ENCODE measurements around the gene GATAD2B.

Gene GATAD2B

DNA sequence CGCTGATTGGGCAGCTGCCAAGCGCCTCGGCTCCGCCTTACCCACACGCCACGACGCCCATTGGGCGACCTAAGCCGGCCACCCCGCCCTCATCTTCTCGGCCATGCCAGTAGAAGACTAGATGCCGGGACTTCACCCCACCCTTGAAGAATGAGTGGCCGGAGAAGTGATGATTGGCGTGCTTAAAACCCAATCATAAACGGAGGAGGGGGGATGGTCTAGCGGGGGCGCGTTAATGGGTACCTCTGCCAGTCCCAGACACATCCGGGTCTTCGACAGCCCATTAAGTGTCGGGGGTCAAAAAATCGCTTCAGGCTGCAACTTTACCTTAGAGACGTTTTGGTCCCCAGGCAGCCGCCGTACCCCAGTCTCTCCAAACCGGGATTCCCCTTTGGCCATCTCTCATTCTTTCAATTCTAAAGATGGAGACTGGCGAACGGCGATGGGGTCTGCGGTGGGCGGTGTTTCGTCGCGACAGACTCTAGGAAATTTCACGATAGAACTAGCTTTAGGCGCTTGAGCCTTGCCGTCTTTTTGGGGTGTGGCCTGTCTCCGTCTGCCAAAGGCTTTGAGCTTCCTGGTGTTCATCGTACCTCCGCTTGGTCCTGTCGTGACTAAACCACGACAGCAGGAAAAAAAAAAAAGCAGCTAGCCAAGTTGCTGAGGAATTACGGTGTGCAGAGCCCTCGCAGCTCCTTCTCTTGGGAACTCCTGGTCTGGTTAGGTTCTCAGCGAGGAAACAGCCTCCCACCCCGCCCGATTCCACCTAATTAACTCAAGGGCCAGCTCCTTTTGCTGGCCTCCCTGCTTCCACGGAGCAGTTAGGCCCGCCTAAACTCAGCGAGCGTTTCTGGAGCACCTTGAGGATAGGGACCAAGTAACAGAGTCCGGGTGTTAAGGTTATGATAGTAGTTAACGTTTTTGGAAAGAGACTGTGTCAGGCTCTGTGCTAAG is at the start of gene GATAD2B:
GATAD2B (minus strand) TSS at position 1 of the 954 bp plus-strand sequence. CDS start 94,625 bp downstream, outside the sequence.
- DNase-seq (ENCODE audit: low read depth), result peak; percentile 99

DNA sequence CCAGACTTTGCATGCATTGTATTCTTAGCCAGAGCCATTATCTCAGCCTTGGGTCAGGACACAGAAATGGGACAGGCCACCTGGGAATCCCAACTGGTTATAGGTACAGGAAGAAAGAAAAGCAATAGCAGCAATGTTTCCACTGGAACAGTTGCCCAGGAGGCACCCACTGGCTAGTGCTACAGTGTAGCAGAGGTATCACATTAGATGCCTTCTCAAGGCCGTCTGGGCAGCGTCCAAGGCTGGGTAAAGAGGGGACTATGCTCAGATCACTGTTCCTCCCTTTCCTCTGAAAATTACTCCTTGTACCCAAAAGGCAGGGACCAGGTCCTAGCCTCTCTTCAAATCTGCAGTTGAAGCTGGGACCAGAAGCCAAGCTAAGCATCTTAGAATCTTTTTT is 47.6 kb upstream of the GATAD2B start:
- no peak for DNase-seq (ENCODE audit: low read depth)

DNA sequence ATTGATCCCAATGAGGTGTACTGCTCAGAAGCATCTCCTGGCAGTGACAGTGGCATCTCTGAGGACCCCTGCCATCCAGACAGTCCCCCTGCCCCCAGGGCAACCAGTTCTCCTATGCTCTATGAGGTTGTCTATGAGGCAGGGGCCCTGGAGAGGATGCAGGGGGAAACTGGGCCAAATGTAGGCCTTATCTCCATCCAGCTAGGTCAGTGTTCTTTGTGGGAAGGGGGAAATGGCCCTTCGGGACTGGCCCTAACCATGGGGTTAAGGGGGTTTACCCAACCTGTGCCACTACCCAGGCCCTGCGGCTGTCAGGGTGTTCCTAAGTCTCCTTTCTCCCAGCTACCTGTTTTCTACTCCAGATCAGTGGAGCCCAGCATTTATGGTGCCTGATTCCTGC is 46.2 kb upstream of the GATAD2B start:
- no peak for DNase-seq (ENCODE audit: low read depth)

DNA sequence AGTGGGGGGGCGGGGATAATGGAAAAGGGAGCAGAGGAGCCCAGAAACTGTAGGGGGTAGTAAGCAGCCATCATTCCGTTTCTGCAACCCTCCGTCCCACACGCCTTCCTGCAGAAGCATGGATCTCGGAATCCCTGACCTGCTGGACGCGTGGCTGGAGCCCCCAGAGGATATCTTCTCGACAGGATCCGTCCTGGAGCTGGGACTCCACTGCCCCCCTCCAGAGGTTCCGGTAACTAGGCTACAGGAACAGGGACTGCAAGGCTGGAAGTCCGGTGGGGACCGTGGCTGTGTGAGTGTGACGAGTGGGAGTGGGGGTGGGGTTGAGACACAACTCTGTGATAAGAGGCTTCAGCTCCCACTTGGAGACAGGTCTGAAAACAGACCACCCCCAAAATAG is 45.6 kb upstream of the GATAD2B start:
- no peak for DNase-seq (ENCODE audit: low read depth)

DNA sequence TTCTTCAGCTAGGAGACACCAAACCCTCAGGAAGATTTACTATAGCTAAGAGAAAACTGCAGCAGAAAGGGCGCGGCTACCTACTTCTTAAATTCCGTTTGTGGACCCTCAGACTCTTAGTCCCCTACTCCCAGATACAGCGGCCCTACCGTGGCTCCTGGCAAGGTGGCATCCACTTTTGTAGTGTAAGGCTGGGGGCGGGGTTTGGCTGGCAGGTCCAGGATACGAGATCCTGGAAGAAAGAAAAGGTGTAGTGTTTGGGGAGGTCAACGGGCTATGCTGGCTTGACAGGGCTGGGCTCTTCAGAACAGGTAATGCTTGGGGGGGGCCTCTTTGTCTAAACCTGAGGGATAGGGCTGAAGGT is 45.2 kb upstream of the GATAD2B start:
- DNase-seq (ENCODE audit: low read depth), result no peak

GRCh38 chr1:153967107-153967999 is 44.6 kb upstream of the GATAD2B start, which contains the start of gene CREB3L4:
Gene CREB3L4, plus strand, starts transcription at chr1:153967902. Its CDS starts 624 bp downstream, at chr1:153968526.
- DNase-seq (ENCODE audit: low read depth), result peak; percentile 90

DNA sequence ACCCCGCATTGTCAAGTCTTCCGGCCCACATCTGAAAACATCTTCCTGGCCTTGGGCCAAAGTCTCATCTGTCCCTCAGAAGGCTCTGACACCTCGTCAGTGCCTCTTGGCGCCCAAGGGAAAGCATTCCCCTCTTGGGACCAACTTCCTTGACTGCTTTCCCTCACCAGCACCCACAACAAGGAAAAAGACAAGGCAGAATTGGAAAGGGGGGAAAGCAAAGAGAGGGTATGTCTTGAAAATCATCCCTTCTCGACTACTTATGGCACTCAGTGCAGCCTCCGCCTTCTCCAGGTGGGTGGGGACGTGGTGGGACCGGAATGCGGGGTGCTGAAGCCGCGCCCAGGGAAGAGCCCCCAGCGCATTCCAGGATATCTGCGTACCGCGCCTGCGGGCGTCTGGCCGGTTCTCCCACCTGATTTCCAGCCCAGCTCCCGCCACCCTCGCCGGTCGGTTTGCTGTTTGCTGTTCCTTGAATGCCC is 41.1 kb upstream of the GATAD2B start:
- DNase-seq (ENCODE audit: low read depth), result peak; percentile 45

DNA sequence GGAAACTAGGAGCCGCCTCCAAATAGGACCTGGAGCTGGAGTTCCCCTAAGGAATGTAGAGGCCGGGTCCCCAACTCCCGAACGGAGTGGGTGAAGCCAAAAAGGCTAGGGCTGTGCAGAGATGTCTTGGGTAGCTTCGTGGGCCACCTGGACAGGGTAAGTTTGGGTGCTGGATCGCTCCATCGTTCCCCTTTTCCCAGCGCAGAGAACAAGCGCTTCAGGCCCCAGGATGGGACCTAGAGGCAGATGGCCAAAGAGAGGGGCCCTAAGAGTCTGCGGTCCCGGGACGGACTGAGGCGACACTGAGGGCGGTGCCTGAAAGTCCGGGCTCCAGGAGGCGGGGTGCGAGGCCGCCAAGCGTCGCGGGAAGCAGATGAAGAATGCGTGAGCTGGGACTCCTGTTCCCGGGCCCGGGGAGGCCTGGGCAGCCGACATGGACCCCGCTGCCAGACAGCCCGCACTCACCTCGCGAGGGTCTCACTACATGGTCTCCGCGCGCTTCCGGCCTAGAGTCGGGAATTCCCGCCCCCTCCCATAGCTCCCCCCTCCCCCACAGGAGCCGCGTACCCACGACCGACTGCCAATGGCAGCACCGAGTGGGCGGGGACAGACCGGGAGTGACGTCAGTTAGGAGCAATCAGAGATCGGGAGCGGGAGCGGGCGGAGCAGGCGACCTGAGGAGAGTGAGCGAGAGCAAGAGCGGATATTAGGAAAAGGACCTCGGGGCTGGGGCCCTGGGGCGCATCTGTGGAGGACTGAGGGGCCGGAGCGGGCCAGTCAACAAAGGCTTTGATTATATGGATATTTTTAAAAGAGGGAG is 40.5 kb upstream of the GATAD2B start, which contains the start of gene SLC39A1:
SLC39A1 (minus strand) TSS at position 508 of the 820 bp plus-strand sequence. CDS start 822 bp downstream, outside the sequence.
- peak; percentile 88 for DNase-seq (ENCODE audit: low read depth)

- no peak for DNase-seq (ENCODE audit: low read depth)
These were observed 39.6 kb upstream of the GATAD2B start for GRCh38 chr1:153962088-153963029.

GRCh38 chr1:153961421-153961820 is 38.6 kb upstream of the GATAD2B start:
- no peak for DNase-seq (ENCODE audit: low read depth)

DNA sequence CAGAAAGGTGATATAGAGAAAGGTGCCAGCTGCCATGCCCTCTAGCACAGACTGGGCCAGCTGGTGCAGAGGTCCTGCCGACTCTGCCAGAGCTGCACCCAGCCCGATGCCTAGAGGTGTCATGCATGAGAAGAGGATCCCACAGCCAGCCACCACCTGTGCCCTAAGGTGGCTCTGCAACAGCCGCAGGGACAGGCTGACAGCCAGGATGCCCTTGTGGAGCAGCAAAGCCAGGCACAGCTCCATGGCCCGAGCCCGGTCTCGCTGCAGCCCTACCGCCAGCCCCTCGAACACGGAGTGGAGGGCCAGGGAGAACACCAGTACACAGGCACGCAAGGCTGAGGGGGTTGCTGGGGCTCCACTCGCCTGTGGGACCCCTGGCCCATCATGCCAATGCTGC is 37.4 kb upstream of the GATAD2B start:
- no peak for DNase-seq (ENCODE audit: low read depth)

GRCh38 chr1:153959454-153959853 is 36.7 kb upstream of the GATAD2B start:
- DNase-seq (ENCODE audit: low read depth), result no peak

- DNase-seq (ENCODE audit: low read depth), result no peak
These were observed 36.1 kb upstream of the GATAD2B start for GRCh38 chr1:153958961-153959260.

- peak; percentile 85 for DNase-seq (ENCODE audit: low read depth)
These were observed 35.6 kb upstream of the GATAD2B start, which contains the start of gene CRTC2 for GRCh38 chr1:153958111-153958960. Gene CRTC2, minus strand, starts transcription at chr1:153958612. Its CDS starts 115 bp downstream, at chr1:153958497.

DNA sequence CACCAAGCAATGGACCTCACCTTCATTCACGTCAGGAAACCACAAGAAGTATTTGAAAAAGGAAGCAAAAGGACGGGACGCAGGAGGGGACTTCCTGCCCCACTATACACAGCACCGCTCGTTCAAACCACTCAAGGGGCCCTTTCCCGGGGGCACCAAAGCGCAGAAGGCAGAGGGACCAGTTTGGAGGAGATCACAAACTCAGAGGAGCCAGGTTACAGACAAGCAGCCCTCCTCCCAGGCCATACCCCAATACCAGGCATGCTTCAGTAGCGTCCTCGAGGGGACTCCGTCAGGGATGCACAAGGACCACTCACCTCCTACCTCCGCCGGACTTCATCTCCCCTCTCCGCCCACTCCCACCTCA is 35.0 kb upstream of the GATAD2B start:
- no peak for DNase-seq (ENCODE audit: low read depth)

DNA sequence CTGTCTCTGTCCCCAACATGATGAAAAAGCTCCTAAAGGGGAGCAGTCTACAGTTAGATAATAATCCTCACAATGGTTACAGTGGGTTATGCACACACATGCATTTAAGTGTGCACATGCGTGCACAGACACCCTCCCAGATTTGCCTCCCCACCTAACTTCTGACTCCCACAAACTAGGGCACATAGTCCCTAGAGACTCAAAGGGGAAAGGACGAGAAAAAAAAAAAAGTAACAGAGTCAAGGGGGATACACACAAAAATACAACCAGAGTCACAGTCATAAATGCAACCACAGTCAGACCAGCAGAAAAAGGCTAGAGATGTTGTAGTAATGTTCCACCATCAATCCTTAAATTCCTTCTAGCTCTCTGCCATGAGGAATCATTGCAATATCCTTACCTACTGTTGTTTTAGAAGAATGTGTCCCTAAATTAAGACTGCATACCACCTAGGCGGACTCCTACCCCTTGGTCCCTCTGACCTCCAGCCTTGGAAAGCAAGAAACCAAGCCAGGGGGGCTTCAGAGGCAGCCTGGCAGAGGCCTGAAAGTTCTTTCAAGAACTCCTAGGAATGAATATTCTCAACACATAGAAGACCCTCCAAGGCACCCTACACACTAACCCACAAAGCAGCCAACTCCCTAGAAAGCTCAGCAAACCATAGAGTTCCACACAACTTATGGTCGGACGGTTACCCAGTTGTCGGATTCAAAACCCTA is 34.4 kb upstream of the GATAD2B start:
- DNase-seq (ENCODE audit: low read depth), result no peak

DNA sequence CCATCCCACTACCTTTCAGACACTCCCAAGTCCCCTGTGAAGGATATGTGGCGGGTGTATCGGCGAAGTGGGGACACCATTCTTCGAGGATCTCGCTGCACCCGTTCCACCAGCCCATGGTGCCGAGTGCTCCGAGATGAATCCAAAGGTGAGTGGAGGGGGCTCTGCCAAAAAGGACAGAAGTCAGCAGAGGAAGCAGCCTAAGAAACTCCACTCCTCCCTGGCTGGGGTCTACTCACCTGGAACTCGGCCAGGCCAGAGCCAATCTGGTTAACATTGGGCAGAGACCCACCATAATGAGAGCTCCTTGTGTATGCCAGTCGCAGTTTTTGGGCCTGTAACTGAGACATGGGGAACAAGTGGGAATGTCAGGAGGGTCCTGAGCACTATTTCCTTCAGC is 32.1 kb upstream of the GATAD2B start:
- no peak for DNase-seq (ENCODE audit: low read depth)

DNA sequence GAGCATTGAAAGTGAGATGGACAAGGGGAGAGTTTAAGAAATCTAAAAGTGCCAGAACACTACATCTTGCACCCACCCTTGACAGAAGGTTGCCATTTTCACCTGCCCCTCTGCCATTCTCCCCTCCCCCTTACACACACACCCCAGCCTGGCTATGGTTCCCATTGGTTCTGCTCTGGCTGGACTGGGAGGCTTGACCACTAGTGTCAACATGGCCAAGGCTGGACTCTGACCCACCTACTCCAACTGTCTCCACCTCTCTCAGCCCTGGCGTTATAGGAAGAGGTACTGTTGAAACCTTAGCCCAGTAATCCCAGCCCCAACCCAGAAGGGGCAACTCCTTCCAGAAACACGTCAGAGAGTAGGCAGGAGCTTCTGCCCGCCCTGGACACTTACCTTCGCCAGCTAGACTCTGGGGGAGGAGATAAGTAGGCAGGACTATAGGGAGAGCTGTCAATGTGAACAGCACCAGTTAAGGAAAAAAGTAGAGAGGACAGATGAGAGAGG is 31.1 kb upstream of the GATAD2B start:
- no peak for DNase-seq (ENCODE audit: low read depth)

DNA sequence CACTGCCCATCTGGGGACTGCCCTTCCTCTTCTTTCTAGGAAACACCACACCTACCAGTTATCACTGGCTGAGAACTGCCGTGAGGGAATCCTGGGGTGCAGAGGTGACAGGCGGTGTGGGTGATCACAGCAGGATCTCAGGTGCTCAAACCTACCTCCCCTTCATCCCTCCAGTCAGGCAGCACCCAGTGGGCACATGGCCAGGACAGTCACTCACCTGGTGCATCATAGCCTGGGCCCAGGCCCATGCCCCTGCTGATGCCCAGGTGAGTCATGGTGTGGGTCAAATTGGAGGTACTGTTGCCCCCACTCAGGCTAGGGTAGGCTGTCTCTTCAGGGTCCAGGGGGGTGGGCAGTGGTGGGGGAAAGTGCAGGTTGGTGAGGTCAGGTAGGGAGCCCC is 29.0 kb upstream of the GATAD2B start:
- DNase-seq (ENCODE audit: low read depth), result no peak

Data from HS-27A (cell line).